T-helper 2 cell (primary cell): ENCODE results near the gene BARX2.

Experiments used
- DNase-seq, 5 experiments: peaks; one replicate each; pipeline versions ENCODE4 v3.0.0 to v3.0.0-alpha.2; 2012 to 2022

BARX2 gene

GRCh38 chr11:129440028-129440713 lies 64.5 kb downstream of the BARX2 start:
- DNase-seq, result no peak

GRCh38 chr11:129442171-129442570 lies 66.5 kb downstream of the BARX2 start:
- no peak for DNase-seq

- DNase-seq, result no peak
These were observed 67.6 kb downstream of the BARX2 start for GRCh38 chr11:129443276-129443675.

- DNase-seq, result no peak
These were observed 68.6 kb downstream of the BARX2 start for GRCh38 chr11:129444274-129444673.

- peak in 1 of 5 experiments; percentile 17 for DNase-seq
These were observed 69.6 kb downstream of the BARX2 start for GRCh38 chr11:129445226-129445625.

DNA sequence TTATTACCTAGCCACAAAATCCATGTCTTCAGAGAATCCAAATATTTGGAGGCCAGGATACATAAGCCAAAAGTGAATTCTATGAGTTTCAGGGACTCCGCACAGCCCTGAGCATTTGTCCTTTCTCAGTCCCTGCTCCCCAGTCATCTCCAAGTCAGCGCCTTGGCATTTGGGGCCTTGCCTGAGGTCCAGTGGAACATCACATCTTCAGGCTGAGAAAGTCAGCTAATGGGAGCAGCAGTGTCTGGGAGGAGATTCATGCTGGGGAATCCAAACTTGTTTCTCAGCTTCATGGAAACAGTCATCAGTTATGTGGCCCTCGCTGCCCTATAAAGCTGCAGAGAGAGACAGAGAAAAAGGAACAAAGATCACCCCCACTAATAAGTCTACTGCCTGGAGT lies 70.9 kb downstream of the BARX2 start:
- DNase-seq, result no peak

GRCh38 chr11:129447654-129448239 lies 72.1 kb downstream of the BARX2 start:
- DNase-seq, result peak in 1 of 5 experiments; percentile 54

GRCh38 chr11:129451524-129451923 lies 75.9 kb downstream of the BARX2 start:
- no peak for DNase-seq

DNA sequence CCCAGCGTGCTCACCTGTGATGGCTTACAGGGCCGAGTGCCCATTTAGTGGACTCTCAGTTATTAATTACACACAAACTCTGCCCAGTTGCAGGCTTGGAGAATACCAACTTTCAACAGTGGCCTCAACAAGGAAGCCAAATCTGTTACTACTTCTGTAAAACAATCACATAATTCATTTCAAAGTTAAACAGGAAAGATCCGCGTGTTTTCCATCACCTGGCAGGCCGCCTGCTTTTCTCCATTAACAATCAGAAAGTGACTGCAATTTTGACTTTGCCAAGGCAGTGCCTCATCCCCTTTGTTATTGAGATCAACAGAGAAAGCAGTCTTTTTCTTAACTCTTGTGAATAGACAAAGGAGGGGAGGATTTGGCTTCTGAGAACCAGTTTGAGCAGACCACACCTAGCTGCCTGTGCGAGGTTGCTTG lies 77.7 kb downstream of the BARX2 start:
- no peak for DNase-seq

DNA sequence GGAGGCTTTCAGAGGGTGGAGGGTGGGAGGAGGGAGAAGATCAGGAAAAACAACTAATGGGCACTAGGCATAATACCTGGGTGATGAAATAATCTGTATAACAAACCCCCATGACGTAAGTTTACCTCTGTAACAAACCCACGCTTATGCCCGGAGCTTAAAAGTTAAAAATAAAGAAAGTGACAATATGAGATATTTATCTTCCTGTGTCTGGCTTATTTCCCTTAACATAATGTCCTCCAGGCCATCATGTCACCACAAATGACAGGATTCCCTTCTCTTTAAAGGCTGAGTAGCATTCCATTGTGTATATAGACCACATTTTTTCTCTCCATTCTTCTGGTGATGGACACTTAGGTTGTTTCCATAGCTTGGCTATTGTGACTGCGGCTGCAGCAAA lies 79.5 kb downstream of the BARX2 start:
- no peak for DNase-seq

- no peak for DNase-seq
These were observed 80.4 kb downstream of the BARX2 start for GRCh38 chr11:129455756-129456655.

DNA sequence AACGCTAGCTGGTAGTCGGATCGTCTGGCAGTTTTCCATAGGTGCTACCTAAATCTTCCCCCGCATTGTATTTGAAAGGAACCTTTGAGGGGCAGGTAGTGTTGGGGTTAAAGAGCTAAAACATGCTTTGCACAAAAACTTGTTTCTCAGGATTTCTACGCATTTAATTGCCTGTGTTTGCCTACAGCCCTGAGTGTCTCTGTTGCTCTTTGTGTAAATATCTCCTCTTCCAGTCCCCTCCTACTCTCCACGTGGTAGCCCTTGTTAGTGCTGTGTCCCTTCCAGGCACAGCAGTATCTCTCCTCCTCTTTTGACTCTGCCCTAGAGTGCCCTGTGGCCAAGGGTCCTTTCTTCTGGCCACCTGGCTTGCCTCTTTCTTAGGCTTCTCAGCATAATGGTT lies 81.7 kb downstream of the BARX2 start:
- DNase-seq, result no peak

DNA sequence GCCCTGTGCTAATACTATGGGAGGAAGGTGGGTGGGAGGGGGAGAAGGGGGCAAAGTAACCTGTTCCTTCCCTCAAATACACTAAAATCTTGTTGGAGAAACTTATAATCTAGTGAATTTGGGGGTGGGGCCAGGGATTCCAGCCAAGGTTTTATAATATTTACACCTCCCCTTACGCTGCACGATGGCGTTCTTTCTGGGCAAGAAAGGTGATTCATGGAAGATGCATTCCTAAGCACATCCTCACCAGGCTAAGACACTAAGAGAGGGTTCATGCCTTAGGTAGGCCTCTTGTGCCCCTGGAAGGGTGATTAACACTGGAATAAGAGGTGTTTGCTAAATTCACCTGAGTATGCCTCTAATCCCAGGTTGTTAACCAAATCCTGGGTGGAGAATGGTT lies 82.6 kb downstream of the BARX2 start:
- DNase-seq, result no peak

DNA sequence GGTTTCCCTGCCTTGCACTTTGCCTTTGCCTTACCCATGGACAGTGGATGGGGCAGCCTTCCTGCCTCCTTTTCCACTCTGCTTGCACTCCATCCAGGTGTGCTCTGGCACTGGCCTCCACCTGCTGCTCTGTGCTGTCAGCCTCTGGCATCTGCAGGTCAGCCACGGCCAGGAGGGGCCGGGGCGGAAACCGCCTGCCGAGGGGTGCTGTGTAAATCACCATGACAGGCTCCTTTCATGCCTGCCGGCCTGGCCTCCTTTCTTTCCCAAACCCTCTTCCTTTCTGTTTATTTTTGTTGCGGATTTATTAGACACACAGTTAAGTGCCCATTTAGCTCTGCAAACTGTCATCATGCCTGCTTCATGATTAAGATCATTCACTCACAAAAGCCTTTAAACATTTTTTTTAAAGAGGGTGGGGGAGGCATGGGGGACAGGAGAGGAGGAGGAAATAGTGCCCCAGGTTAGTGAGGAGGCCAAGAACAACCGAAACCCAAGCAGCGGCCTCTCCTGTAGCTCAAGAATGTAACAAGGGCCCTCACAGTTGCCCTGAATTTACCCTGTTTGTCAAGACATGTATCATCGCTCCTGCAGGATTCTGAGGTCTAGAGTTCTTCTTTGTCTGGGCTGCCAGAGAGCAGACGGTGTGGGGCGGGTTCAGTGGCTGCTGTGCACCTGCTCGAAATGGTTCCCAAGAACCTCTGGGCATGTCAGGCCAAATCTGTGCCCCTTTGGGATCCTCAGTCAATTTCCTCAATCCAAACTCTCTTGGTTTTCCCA lies 83.3 kb downstream of the BARX2 start:
- DNase-seq, result no peak

DNA sequence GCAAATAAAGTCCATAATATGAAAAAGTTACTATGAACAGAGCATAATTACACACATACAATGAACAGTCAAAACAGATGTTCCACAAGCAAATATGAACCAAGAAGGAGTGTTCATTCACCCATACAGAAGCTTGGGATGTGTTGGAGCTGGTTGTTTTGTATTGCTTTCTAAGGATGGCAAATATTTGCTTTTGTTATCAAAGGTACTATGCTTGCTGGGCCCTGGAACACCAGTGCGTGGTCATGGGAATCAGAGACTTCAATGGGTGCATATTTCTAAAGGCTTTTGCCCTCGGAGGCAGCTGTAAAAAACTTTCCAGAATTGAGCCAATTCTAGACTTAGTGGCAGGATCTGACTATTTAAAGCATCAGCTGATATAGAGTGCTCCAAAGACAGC lies 85.1 kb downstream of the BARX2 start:
- DNase-seq, result no peak

GRCh38 chr11:129484068-129484467 lies 108.4 kb downstream of the BARX2 start:
- DNase-seq, result no peak

DNA sequence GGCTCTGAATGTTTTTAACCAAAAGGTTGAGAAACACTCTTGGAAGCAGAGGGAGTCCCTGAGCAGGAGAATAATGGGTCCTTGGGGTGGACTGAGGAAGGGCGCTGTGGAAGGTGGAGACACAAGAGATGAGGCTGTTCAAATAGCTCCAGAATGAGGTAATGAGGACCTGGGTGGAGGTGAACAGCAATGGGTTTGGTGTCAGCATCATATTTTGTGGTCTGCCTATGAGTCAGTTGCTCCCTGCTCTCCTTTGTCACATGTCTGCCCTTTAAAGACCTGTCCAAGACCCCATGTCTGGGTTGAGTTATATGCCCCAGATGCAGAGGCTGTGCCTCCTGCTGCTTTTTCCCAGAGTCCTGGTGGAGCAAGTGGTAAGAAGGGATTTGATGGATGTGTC lies 113.6 kb downstream of the BARX2 start:
- no peak for DNase-seq

DNA sequence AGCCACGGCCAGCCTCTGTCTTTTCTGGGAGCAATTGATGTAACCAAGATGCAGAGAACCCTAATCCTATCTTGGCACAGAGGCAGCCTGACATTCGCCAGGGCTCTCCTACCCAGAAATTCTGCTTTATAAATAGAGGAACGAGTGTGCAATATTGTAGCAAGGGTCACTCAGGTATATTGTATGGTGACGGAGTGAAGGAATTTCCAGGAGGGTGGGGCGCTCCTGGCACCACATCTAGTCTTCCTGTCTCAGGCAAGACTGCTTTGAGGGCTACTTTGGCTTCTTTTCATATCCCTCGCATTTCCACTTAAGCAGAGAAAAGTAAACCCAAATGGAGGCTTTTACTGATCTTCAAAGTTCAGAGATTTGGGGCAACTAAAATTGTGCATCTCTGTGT lies 114.4 kb downstream of the BARX2 start:
- DNase-seq, result no peak

- DNase-seq, result no peak
These were observed 118.1 kb downstream of the BARX2 start for GRCh38 chr11:129493746-129494145.
